ENCODE results near the gene ITGA5. TPM values are rescaled to one million over a fixed set of nuclear protein-coding genes. Genes with fewer than 3 reads are reported as not detected.

ITGA5 gene
- total and polyA plus RNA-seq, 9 of the 15 experiments (the other 6 are each of a cell fraction or from before 2014, with no cell fraction given) = 9.1 to 82.1 (median 47.4) TPM

DNA sequence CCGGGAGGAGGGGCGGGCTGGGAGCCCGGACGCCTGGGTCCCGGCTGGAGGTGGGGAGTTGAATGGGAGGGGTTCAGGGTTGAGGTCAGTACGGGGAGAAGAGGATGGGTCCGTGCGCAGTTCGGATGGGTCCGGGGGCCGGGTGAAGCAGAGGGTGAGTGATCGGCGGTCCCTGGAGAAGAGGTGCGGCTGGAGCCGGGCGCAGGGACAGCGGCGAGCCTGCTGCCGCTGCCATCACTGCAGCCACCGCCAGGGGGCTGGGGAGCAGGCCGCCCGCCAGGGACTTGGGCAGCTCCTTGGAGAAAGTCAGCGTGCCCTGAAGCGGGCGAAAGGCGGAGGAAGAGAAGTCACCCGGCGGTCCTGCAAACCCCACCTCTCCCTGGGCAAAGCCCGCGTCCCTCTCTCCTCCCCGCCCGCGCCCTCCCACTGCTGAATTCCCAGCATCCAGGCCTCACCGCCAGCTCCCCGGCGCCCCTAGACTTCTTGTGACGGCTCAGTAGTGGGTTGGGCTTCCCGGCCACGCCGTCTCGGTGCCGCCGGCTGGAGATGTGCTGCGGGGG lies 48.8 kb downstream of the ITGA5 start (continued):
- TF ChIP-seq, protein P1, sequence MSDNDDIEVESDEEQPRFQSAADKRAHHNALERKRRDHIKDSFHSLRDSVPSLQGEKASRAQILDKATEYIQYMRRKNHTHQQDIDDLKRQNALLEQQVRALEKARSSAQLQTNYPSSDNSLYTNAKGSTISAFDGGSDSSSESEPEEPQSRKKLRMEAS (CRISPR knock-in tag; IDR thresholded peaks at IDR 0.05) = 0 out of 2 replicates have a peak, but pooled peaks have one; percentile 34
- TF ChIP-seq TEAD1 (CRISPR knock-in tag; IDR thresholded peaks at IDR 0.05) (0 out of 4 replicates have a peak, but pooled peaks of 1 of the 2 experiments have one; percentile 43), RAD21 (CRISPR knock-in tag; conservative IDR thresholded peaks at IDR 0.05 in 1 of 2, IDR thresholded peaks at IDR 0.05 in 1 of 2) (peak; percentile 59 to 83)

GRCh38 chr12:54369597-54370131 lies 49.4 kb downstream of the ITGA5 start:
- ATAC-seq (peak; percentile 4), DNase-seq (ENCODE audit: extremely low read depth in 1 of 4, low spot score in 3 of 4) (peak in 2 of 4 experiments; percentile 50 to 54), FAIRE-seq (no peak)
- Histone ChIP-seq H3K4me2 (ENCODE audit: insufficient read depth, low read length) (peak overlapping the region; percentile 82), H3K4me1 (replicated peaks in 1 of 2; ENCODE audit: control insufficient read depth in 2 of 2, insufficient read depth in 2 of 2, low read length in 2 of 2) (peaks cover 45 to 49% of the 10 kb centered on the region in 2 experiments), H3K36me3 (ENCODE audit: control insufficient read depth, insufficient read depth, low read length) (peaks cover 41% of the 10 kb centered on the region; the same call in 2 of the 3 replicates), H3K4me3 (peak overlapping the region; percentile 22; the same call in 1 of the 2 replicates), H4K20me1 (replicated peaks; ENCODE audit: control insufficient read depth, insufficient read depth, low read length) (no peaks in the 10 kb centered on the region), H3K9ac (ENCODE audit: insufficient read depth in 1 of 2, low read depth in 2 of 2, low read length in 2 of 2) (peak overlapping the region; percentile 78 to 80), H3K9me3 (replicated peaks; ENCODE audit: control insufficient read depth, insufficient read depth, low read depth, low read length) (no peaks in the 10 kb centered on the region), H3K27ac (ENCODE audit: extremely low read depth, low read depth, low read length) (peak overlapping the region; percentile 87), H3K79me2 (ENCODE audit: control insufficient read depth, insufficient read depth, low read length) (peaks cover 5% of the 10 kb centered on the region; the same call in 1 of the 3 replicates), H3K27me3 (ENCODE audit: control insufficient read depth in 2 of 2, insufficient read depth in 2 of 2, low read length in 2 of 2) (no peaks in the 10 kb centered on the region), H3K9me1 (ENCODE audit: control insufficient read depth, insufficient read depth, low read length) (no peaks in the 10 kb centered on the region), H2AFZ (ENCODE audit: low read depth, low read length) (peak overlapping the region; percentile 89)
- in situ Hi-C loops (cut with MboI) = loop anchor here (5.0 to 10.0 kb wide), 3 partner anchors 75 to 385 kb away; partner anchors contain the start of gene HOXC10
- intact Hi-C loops (cut with micrococcal nuclease) = loop anchor here (1.0 to 10.0 kb wide), 4 partner anchors 10 to 385 kb away; partner anchors contain the start of gene HOXC10
- CTCF ChIA-PET (ENCODE audit: low intra/inter-chr PET ratio) = interaction anchor here (0.7 to 4.9 kb wide), 10 partner anchors 10 to 153 kb away, joined by 3 to 50 read pairs (median 7); no protein-coding TSS in a partner anchor
- POLR2A ChIA-PET = interaction anchor here (0.6 to 2.7 kb wide), 9 partner anchors 10 to 168 kb away, joined by 3 to 11 read pairs (median 4); partner anchors contain the start of genes CBX5 and HNRNPA1
- BruUV-seq (replicated peaks) = no TSS peak
- whole genome bisulfite sequencing (ENCODE audit: insufficient coverage, low coverage, missing lambda C conversion rate) = 26% methylated on average over 15 of the region's 21 CpGs
- TF ChIP-seq MEF2D (tag; conservative IDR thresholded peaks at IDR 0.05; ENCODE audit: low read depth) = no peak
- no peak for TF ChIP-seq BRCA1 (IDR thresholded peaks at IDR 0.05)
- no peak for TF ChIP-seq BRCA1 (CRISPR knock-in tag; IDR thresholded peaks at IDR 0.05)
- TF ChIP-seq NFIC (IDR thresholded peaks at IDR 0.05) = no peak
- no peak for TF ChIP-seq E2F3 (CRISPR knock-in tag; IDR thresholded peaks at IDR 0.05)
- TF ChIP-seq, protein P2, sequence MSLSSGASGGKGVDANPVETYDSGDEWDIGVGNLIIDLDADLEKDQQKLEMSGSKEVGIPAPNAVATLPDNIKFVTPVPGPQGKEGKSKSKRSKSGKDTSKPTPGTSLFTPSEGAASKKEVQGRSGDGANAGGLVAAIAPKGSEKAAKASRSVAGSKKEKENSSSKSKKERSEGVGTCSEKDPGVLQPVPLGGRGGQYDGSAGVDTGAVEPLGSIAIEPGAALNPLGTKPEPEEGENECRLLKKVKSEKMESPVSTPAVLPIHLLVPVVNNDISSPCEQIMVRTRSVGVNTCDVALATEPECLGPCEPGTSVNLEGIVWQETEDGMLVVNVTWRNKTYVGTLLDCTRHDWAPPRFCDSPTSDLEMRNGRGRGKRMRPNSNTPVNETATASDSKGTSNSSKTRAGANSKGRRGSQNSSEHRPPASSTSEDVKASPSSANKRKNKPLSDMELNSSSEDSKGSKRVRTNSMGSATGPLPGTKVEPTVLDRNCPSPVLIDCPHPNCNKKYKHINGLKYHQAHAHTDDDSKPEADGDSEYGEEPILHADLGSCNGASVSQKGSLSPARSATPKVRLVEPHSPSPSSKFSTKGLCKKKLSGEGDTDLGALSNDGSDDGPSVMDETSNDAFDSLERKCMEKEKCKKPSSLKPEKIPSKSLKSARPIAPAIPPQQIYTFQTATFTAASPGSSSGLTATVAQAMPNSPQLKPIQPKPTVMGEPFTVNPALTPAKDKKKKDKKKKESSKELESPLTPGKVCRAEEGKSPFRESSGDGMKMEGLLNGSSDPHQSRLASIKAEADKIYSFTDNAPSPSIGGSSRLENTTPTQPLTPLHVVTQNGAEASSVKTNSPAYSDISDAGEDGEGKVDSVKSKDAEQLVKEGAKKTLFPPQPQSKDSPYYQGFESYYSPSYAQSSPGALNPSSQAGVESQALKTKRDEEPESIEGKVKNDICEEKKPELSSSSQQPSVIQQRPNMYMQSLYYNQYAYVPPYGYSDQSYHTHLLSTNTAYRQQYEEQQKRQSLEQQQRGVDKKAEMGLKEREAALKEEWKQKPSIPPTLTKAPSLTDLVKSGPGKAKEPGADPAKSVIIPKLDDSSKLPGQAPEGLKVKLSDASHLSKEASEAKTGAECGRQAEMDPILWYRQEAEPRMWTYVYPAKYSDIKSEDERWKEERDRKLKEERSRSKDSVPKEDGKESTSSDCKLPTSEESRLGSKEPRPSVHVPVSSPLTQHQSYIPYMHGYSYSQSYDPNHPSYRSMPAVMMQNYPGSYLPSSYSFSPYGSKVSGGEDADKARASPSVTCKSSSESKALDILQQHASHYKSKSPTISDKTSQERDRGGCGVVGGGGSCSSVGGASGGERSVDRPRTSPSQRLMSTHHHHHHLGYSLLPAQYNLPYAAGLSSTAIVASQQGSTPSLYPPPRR (CRISPR knock-in tag; IDR thresholded peaks at IDR 0.05; ENCODE audit: borderline replicate concordance) = no peak
- TF ChIP-seq, protein P3, sequence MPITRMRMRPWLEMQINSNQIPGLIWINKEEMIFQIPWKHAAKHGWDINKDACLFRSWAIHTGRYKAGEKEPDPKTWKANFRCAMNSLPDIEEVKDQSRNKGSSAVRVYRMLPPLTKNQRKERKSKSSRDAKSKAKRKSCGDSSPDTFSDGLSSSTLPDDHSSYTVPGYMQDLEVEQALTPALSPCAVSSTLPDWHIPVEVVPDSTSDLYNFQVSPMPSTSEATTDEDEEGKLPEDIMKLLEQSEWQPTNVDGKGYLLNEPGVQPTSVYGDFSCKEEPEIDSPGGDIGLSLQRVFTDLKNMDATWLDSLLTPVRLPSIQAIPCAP (CRISPR knock-in tag; IDR thresholded peaks at IDR 0.05; ENCODE audit: borderline replicate concordance) = no peak
- TF ChIP-seq CREB1 (IDR thresholded peaks at IDR 0.05) = no peak
- no peak for TF ChIP-seq CREB1 (CRISPR knock-in tag; IDR thresholded peaks at IDR 0.05)
- TF ChIP-seq RB1 (IDR thresholded peaks at IDR 0.05; ENCODE audit: low read depth) = peak; percentile 40; the same call in 1 of the 2 replicates
- no peak for TF ChIP-seq PTTG1 (tag; IDR thresholded peaks at IDR 0.05; ENCODE audit: low read depth)
